IPS-18a (cell line): ENCODE measurements around the gene DNAJA3.

Experiments
- H3K27ac ChIP-seq: one replicate; pipeline ENCODE4 v1.5.1; 2013; ENCODE audit warnings: low read length
- H3K27me3 ChIP-seq: one replicate; pipeline ENCODE4 v1.6.1; 2013; ENCODE audit warnings: mild to moderate bottlenecking, low read length; ENCODE audit not compliant: control insufficient read depth, insufficient read depth
- H3K36me3 ChIP-seq: one replicate; pipeline ENCODE4 v1.6.1; 2013; ENCODE audit warnings: low read depth, low read length; ENCODE audit not compliant: control insufficient read depth
- H3K4me1 ChIP-seq: one replicate; pipeline ENCODE4 v1.6.1; 2013; ENCODE audit warnings: low read depth, low read length; ENCODE audit not compliant: control insufficient read depth
- H3K4me3 ChIP-seq: one replicate; pipeline ENCODE4 v1.5.1; 2013; ENCODE audit warnings: low read length
- H3K9ac ChIP-seq: one replicate; pipeline ENCODE4 v1.6.1; 2013; ENCODE audit warnings: mild to moderate bottlenecking, low read length, moderate library complexity
- H3K9me3 ChIP-seq: one replicate; pipeline ENCODE4 v1.6.1; 2013; ENCODE audit warnings: low read depth, low read length; ENCODE audit not compliant: control insufficient read depth

The DNAJA3 gene

GRCh38 chr16:4403133-4403949 lies 22.3 kb upstream of the DNAJA3 start:
- no peak overlapping the region for H3K4me3 ChIP-seq
- H3K27ac ChIP-seq, result no peak overlapping the region
- no peaks in the 10 kb centered on the region for H3K27me3 ChIP-seq
- no peak overlapping the region for H3K9ac ChIP-seq
- H3K4me1 ChIP-seq, result no peaks in the 10 kb centered on the region
- H3K9me3 ChIP-seq, result no peaks in the 10 kb centered on the region
- H3K36me3 ChIP-seq, result no peaks in the 10 kb centered on the region

- Histone ChIP-seq H3K27me3 (no peaks in the 10 kb centered on the region), H3K27ac (no peak overlapping the region), H3K36me3 (no peaks in the 10 kb centered on the region), H3K9ac (no peak overlapping the region), H3K9me3 (no peaks in the 10 kb centered on the region), H3K4me1 (no peaks in the 10 kb centered on the region), H3K4me3 (no peak overlapping the region)
Measured at GRCh38 chr16:4404247-4404966, 21.3 kb upstream of the DNAJA3 start.

GRCh38 chr16:4404967-4405696 lies 20.5 kb upstream of the DNAJA3 start:
- H3K27me3 ChIP-seq, result no peaks in the 10 kb centered on the region
- no peak overlapping the region for H3K27ac ChIP-seq
- H3K4me3 ChIP-seq, result no peak overlapping the region
- no peaks in the 10 kb centered on the region for H3K36me3 ChIP-seq
- H3K4me1 ChIP-seq, result no peaks in the 10 kb centered on the region
- no peak overlapping the region for H3K9ac ChIP-seq
- H3K9me3 ChIP-seq, result no peaks in the 10 kb centered on the region

- Histone ChIP-seq H3K4me3 (no peak overlapping the region), H3K27ac (no peak overlapping the region), H3K9ac (no peak overlapping the region), H3K27me3 (no peaks in the 10 kb centered on the region), H3K4me1 (no peaks in the 10 kb centered on the region), H3K9me3 (no peaks in the 10 kb centered on the region), H3K36me3 (no peaks in the 10 kb centered on the region)
Measured at GRCh38 chr16:4407543-4408322, 17.9 kb upstream of the DNAJA3 start.

- Histone ChIP-seq H3K9me3 (no peaks in the 10 kb centered on the region), H3K9ac (no peak overlapping the region), H3K4me1 (no peaks in the 10 kb centered on the region), H3K36me3 (no peaks in the 10 kb centered on the region), H3K27me3 (no peaks in the 10 kb centered on the region), H3K4me3 (no peak overlapping the region), H3K27ac (no peak overlapping the region)
Measured at GRCh38 chr16:4408323-4408690, 17.4 kb upstream of the DNAJA3 start.

- no peaks in the 10 kb centered on the region for H3K27me3 ChIP-seq
- no peaks in the 10 kb centered on the region for H3K4me1 ChIP-seq
- no peak overlapping the region for H3K27ac ChIP-seq
- no peaks in the 10 kb centered on the region for H3K9me3 ChIP-seq
- no peak overlapping the region for H3K9ac ChIP-seq
- no peak overlapping the region for H3K4me3 ChIP-seq
- H3K36me3 ChIP-seq, result no peaks in the 10 kb centered on the region
Measured at GRCh38 chr16:4409081-4409932, 16.4 kb upstream of the DNAJA3 start.

GRCh38 chr16:4410335-4411075 lies 15.2 kb upstream of the DNAJA3 start:
- Histone ChIP-seq H3K9me3 (no peaks in the 10 kb centered on the region), H3K27me3 (no peaks in the 10 kb centered on the region), H3K4me1 (peaks cover 4% of the 10 kb centered on the region), H3K9ac (no peak overlapping the region), H3K4me3 (no peak overlapping the region), H3K27ac (no peak overlapping the region), H3K36me3 (no peaks in the 10 kb centered on the region)

- Histone ChIP-seq H3K36me3 (no peaks in the 10 kb centered on the region), H3K4me1 (peaks cover 5% of the 10 kb centered on the region), H3K9ac (no peak overlapping the region), H3K27ac (no peak overlapping the region), H3K9me3 (no peaks in the 10 kb centered on the region), H3K27me3 (no peaks in the 10 kb centered on the region), H3K4me3 (no peak overlapping the region)
Measured at GRCh38 chr16:4411684-4412083, 14.0 kb upstream of the DNAJA3 start.

- Histone ChIP-seq H3K36me3 (no peaks in the 10 kb centered on the region), H3K4me3 (no peak overlapping the region), H3K9ac (no peak overlapping the region), H3K27me3 (no peaks in the 10 kb centered on the region), H3K4me1 (peaks cover 5% of the 10 kb centered on the region), H3K9me3 (no peaks in the 10 kb centered on the region), H3K27ac (no peak overlapping the region)
Measured at GRCh38 chr16:4412159-4412558, 13.5 kb upstream of the DNAJA3 start.

GRCh38 chr16:4412854-4413253 lies 12.8 kb upstream of the DNAJA3 start:
- H3K27ac ChIP-seq, result no peak overlapping the region
- no peaks in the 10 kb centered on the region for H3K36me3 ChIP-seq

More at GRCh38 chr16:4412854-4413253, 12.8 kb upstream of the DNAJA3 start:
- Histone ChIP-seq H3K4me3 (no peak overlapping the region), H3K4me1 (peaks cover 5% of the 10 kb centered on the region), H3K9ac (no peak overlapping the region), H3K27me3 (peaks cover 5% of the 10 kb centered on the region), H3K9me3 (no peaks in the 10 kb centered on the region)
